Neuronal stem cell (in vitro differentiated cells): ENCODE results near the gene BMPER.

Experiments
- DNase-seq: peaks from one replicate; pipeline ENCODE4 v3.0.0-alpha.2; 2013; ENCODE audit warnings: low spot score
- H2AFZ ChIP-seq: one replicate; pipeline ENCODE4 v1.6.1; 2013; ENCODE audit warnings: mild to moderate bottlenecking, low read length, inconsistent platforms
- H2AK5ac ChIP-seq: 2 replicates; pipeline ENCODE4 v1.6.1; 2013; ENCODE audit warnings: low read depth, mild to moderate bottlenecking, inconsistent platforms, low read length, moderate library complexity, mixed read lengths
- H2BK120ac ChIP-seq: 2 replicates; pipeline ENCODE4 v1.6.1; 2013; ENCODE audit warnings: low read depth, mild to moderate bottlenecking, inconsistent platforms, low read length, moderate library complexity, mixed read lengths
- H2BK12ac ChIP-seq: one replicate; pipeline ENCODE4 v1.6.1; 2013; ENCODE audit warnings: low read length, inconsistent platforms
- H2BK15ac ChIP-seq: 2 replicates; pipeline ENCODE4 v1.6.1; 2013; ENCODE audit warnings: mild to moderate bottlenecking, low read length, inconsistent platforms, mixed read lengths
- H2BK5ac ChIP-seq: one replicate; pipeline ENCODE4 v1.6.1; 2013; ENCODE audit warnings: inconsistent platforms, mild to moderate bottlenecking, low read length, moderate library complexity
- H3K14ac ChIP-seq: one replicate; pipeline ENCODE4 v1.6.1; 2013; ENCODE audit warnings: low read length, inconsistent platforms
- H3K18ac ChIP-seq: 2 replicates; pipeline ENCODE4 v1.6.1; 2013; ENCODE audit warnings: low read length, inconsistent platforms
- H3K23ac ChIP-seq: 2 replicates; pipeline ENCODE4 v1.6.1; 2013; ENCODE audit warnings: low read depth, mild to moderate bottlenecking, mixed read lengths, low read length, inconsistent platforms; ENCODE audit not compliant: poor library complexity
- H3K27ac ChIP-seq: replicated peaks from 3 replicates; pipeline ENCODE4 v1.5.1; 2013; ENCODE audit warnings: low read length, inconsistent platforms
- H3K27me3 ChIP-seq, 3 experiments: 2 replicates each; pipeline ENCODE4 v1.6.1; 2013; ENCODE audit warnings: low read length in 3 of 3, mild to moderate bottlenecking in 2 of 3, inconsistent platforms in 1 of 3, low read depth in 1 of 3, mixed read lengths in 1 of 3, moderate library complexity in 1 of 3; ENCODE audit not compliant: control insufficient read depth in 3 of 3, insufficient read depth in 3 of 3
- H3K36me3 ChIP-seq, 2 donors: replicated peaks in 1 of 2; 2 replicates each; pipeline ENCODE4 v1.6.1; 2013; ENCODE audit warnings: low read length in 2 of 2; ENCODE audit not compliant: control insufficient read depth in 2 of 2, insufficient read depth in 2 of 2
- H3K4ac ChIP-seq: 2 replicates; pipeline ENCODE4 v1.6.1; 2013; ENCODE audit warnings: inconsistent platforms, mild to moderate bottlenecking, low read length, moderate library complexity
- H3K4me1 ChIP-seq, 2 donors: 1 replicate in 1 of 2; 2 replicates in 1 of 2; pipeline ENCODE4 v1.6.1; 2013; ENCODE audit warnings: low read length in 2 of 2, low read depth in 1 of 2; ENCODE audit not compliant: control insufficient read depth in 2 of 2, insufficient read depth in 1 of 2
- H3K4me2 ChIP-seq: one replicate; pipeline ENCODE4 v1.6.1; 2013; ENCODE audit warnings: mild to moderate bottlenecking, low read length, inconsistent platforms; ENCODE audit not compliant: insufficient read depth, poor library complexity, severe bottlenecking
- H3K4me3 ChIP-seq, 2 donors: 2 replicates each; pipeline ENCODE4 v1.5.1; 2013; ENCODE audit warnings: low read length in 2 of 2, mild to moderate bottlenecking in 2 of 2, inconsistent platforms in 1 of 2, moderate library complexity in 1 of 2
- H3K79me1 ChIP-seq: one replicate; pipeline ENCODE4 v1.6.1; 2013; ENCODE audit warnings: low read depth, mild to moderate bottlenecking, inconsistent platforms, low read length, moderate library complexity
- H3K9ac ChIP-seq: one replicate; pipeline ENCODE4 v1.6.1; 2013; ENCODE audit warnings: mild to moderate bottlenecking, low read depth, low read length, inconsistent platforms; ENCODE audit not compliant: poor library complexity
- H3K9me3 ChIP-seq, 2 donors: replicated peaks in 1 of 2; 2 replicates each; pipeline versions ENCODE3 to v1.6.1; 2013; ENCODE audit warnings: low read length in 2 of 2, mild to moderate bottlenecking in 2 of 2, inconsistent platforms in 1 of 2, low read depth in 1 of 2, mixed read lengths in 1 of 2, moderate library complexity in 1 of 2; ENCODE audit not compliant: control insufficient read depth in 2 of 2, insufficient read depth in 1 of 2
- H4K8ac ChIP-seq: one replicate; pipeline ENCODE4 v1.6.1; 2013; ENCODE audit warnings: low read depth, mild to moderate bottlenecking, inconsistent platforms, low read length, moderate library complexity
- H4K91ac ChIP-seq: one replicate; pipeline ENCODE4 v1.6.1; 2013; ENCODE audit warnings: low read length, low read depth, mild to moderate bottlenecking, inconsistent platforms; ENCODE audit not compliant: poor library complexity
- WGBS, 2 donors: extraction: QIAGEN DNeasy Blood & Tissue Kit; methylation state at CpG; one replicate each; pipeline ENCODE4 v1.1.7; 2013; ENCODE audit warnings: missing lambda C conversion rate in 2 of 2, mixed read lengths in 1 of 2; ENCODE audit not compliant: insufficient read length in 2 of 2, insufficient replicate concordance in 1 of 2; ENCODE audit errors: extremely low coverage in 2 of 2; 5-methylcytosine and 5-hydroxymethylcytosine counted together

Gene BMPER

DNA sequence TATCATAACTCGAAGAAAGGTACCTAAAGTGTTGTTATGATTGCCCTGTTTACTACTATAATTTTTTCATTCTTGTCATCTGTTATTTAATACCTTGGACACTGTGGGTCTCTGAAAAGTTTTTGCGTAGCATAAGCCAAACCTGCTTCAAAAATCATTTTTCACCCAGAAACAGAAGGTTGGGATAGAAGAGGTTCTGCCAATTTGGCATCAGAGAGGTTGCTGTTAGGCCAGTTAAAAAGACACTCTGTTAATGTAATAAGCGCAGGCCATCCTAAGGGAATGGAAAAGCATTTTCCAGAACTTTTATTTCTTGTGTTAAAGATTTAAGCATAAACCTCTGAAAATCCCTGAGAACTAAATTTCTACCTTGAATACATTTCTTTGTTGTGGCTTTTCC is 212.2 kb downstream of the BMPER start:
- no peak overlapping the region for H3K18ac ChIP-seq
- no peaks in the 10 kb centered on the region for H3K36me3 ChIP-seq
- no peak overlapping the region for H3K14ac ChIP-seq
- no peak overlapping the region for H3K4me3 ChIP-seq
- no peaks in the 10 kb centered on the region for H3K4me1 ChIP-seq
- H3K79me1 ChIP-seq = no peaks in the 10 kb centered on the region
- H3K27ac ChIP-seq = no peak overlapping the region
- no peak overlapping the region for H2BK12ac ChIP-seq
- no peak overlapping the region for H2AFZ ChIP-seq
- no peak overlapping the region for H2AK5ac ChIP-seq
- no peak overlapping the region for H3K23ac ChIP-seq
- H3K4ac ChIP-seq = no peak overlapping the region
- WGBS, 2 donors = no CpG with 5 or more reads among the region's 3 CpGs
- DNase-seq = no peak
- H3K9ac ChIP-seq = no peak overlapping the region
- H4K91ac ChIP-seq = no peak overlapping the region
- no peak overlapping the region for H2BK5ac ChIP-seq
- no peak overlapping the region for H4K8ac ChIP-seq
- H2BK120ac ChIP-seq = no peak overlapping the region
- no peaks in the 10 kb centered on the region for H3K9me3 ChIP-seq
- H3K27me3 ChIP-seq = no peaks in the 10 kb centered on the region
- H2BK15ac ChIP-seq = no peak overlapping the region
- no peak overlapping the region for H3K4me2 ChIP-seq

DNA sequence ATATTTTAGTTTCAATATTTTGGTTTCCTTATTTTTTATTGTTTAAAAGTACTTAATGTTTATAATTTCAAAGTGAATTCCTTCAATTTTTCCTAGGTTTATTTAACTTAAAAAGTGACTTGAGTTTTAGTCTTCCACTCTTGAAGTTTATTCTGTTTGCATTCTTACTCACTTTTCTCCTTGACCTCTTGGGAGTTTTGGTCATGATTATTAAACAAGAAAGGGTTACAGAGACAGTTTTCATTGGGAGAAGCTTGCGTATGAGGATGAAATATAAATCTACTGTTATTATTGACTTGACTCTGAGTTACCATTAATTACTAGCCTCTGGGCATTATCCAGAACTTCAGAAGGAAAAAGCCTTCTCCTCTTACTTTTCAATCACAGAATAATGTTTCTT is 216.0 kb downstream of the BMPER start:
- Histone ChIP-seq H3K4me3 (no peak overlapping the region), H2BK120ac (no peak overlapping the region)

DNA sequence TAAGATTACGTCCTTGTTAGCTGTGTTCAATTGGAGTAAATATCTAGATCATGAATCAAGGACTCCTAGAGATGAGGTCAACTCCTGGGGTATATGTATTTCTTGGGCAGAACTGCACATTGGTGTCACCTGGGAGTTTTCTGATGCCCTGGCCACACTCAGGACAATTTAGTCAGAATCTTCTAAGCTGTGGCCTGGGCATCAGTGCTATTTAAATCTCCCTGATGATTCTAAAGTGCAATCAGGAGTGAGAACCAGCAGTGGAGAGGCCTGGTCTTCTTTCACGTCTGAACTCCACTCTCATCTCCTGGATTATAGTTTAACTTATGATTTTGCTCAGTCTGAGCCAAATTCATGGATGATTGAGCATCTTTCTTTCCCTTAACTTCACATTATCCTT is 218.0 kb downstream of the BMPER start:
- Histone ChIP-seq H3K4ac (no peak overlapping the region), H2BK15ac (no peak overlapping the region), H3K14ac (no peak overlapping the region), H3K79me1 (no peaks in the 10 kb centered on the region), H3K23ac (no peak overlapping the region), H3K4me1 (no peaks in the 10 kb centered on the region), H2AFZ (no peak overlapping the region), H3K9me3 (peaks cover 0 to 2% of the 10 kb centered on the region in 2 donors), H3K27me3 (no peaks in the 10 kb centered on the region), H3K36me3 (no peaks in the 10 kb centered on the region), H3K9ac (no peak overlapping the region), H2AK5ac (no peak overlapping the region), H4K8ac (no peak overlapping the region), H2BK120ac (no peak overlapping the region), H4K91ac (no peak overlapping the region), H2BK5ac (no peak overlapping the region), H3K18ac (no peak overlapping the region), H2BK12ac (no peak overlapping the region), H3K4me2 (no peak overlapping the region), H3K27ac (no peak overlapping the region), H3K4me3 (no peak overlapping the region)
- no peak for DNase-seq
- no CpG with 5 or more reads among the region's 2 CpGs for WGBS, 2 donors

More for the DNA sequence above, 216.0 kb downstream of the BMPER start:
- no peak overlapping the region for H3K23ac ChIP-seq
- H4K91ac ChIP-seq = no peak overlapping the region
- H2BK15ac ChIP-seq = no peak overlapping the region
- H2AK5ac ChIP-seq = no peak overlapping the region
- H3K4me2 ChIP-seq = no peak overlapping the region
- H3K9ac ChIP-seq = no peak overlapping the region
- no peak overlapping the region for H3K14ac ChIP-seq
- peaks cover 0 to 2% of the 10 kb centered on the region in 2 donors for H3K9me3 ChIP-seq
- no peak overlapping the region for H2AFZ ChIP-seq
- DNase-seq = no peak
- no peaks in the 10 kb centered on the region for H3K79me1 ChIP-seq
- WGBS, 2 donors = no CpG with 5 or more reads among the region's 1 CpG
- no peak overlapping the region for H4K8ac ChIP-seq
- no peak overlapping the region for H2BK12ac ChIP-seq
- no peaks in the 10 kb centered on the region for H3K4me1 ChIP-seq
- no peaks in the 10 kb centered on the region for H3K36me3 ChIP-seq
- no peak overlapping the region for H3K27ac ChIP-seq
- H3K4ac ChIP-seq = no peak overlapping the region
- no peak overlapping the region for H3K18ac ChIP-seq
- no peaks in the 10 kb centered on the region for H3K27me3 ChIP-seq
- no peak overlapping the region for H2BK5ac ChIP-seq

DNA sequence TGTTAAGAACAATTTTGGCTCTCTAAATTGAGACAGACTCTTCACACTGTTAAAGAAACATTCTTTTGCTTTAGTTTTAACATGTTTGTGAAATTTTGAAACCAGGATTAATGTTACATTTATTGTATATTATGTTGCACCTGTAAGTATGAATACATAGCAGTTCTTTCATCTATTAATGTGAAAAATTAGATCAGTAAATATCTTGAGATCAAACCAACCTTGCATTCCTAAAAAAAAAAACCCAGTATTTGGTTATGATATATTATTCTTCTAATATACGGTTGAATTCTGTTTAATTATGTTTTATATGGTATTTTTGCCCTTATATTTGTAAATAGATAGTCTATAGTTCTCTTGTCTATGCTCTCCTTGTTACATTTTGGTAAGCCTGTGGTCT is 219.4 kb downstream of the BMPER start:
- H3K36me3 ChIP-seq = no peaks in the 10 kb centered on the region
- H3K27ac ChIP-seq = no peak overlapping the region
- no peak overlapping the region for H3K9ac ChIP-seq
- DNase-seq = no peak
- no peak overlapping the region for H3K18ac ChIP-seq
- no peak overlapping the region for H2BK120ac ChIP-seq
- H3K4me1 ChIP-seq = no peaks in the 10 kb centered on the region
- H3K27me3 ChIP-seq = no peaks in the 10 kb centered on the region
- no peak overlapping the region for H4K91ac ChIP-seq
- H4K8ac ChIP-seq = no peak overlapping the region
- no peak overlapping the region for H2BK12ac ChIP-seq
- no peak overlapping the region for H2AFZ ChIP-seq
- H3K4me3 ChIP-seq = no peak overlapping the region
- H2AK5ac ChIP-seq = no peak overlapping the region
- H3K4ac ChIP-seq = no peak overlapping the region
- no CpG with 5 or more reads among the region's 1 CpG for WGBS, 2 donors
- H2BK15ac ChIP-seq = no peak overlapping the region
- H3K14ac ChIP-seq = no peak overlapping the region
- no peak overlapping the region for H3K4me2 ChIP-seq
- H2BK5ac ChIP-seq = no peak overlapping the region
- H3K9me3 ChIP-seq = peaks cover 0 to 2% of the 10 kb centered on the region in 2 donors
- no peaks in the 10 kb centered on the region for H3K79me1 ChIP-seq
- H3K23ac ChIP-seq = no peak overlapping the region
